Brain microvascular endothelial cell (primary cell): ENCODE results near the gene ABCC3.

ENCODE experiments used
- DNase-seq: peaks from one replicate; pipeline ENCODE4 v3.0.0-alpha.2; 2020
- H3K27ac ChIP-seq: fragments of 250-450 bp; sonication (Bioruptor Pico); 2 replicates; pipeline ENCODE4 v1.5.1; 2020; ENCODE audit warnings: mild to moderate bottlenecking, moderate library complexity
- H3K27me3 ChIP-seq: fragments of 250-450 bp; sonication (Bioruptor Pico); replicated peaks from 2 replicates; pipeline ENCODE4 v1.5.1; 2020; ENCODE audit warnings: mild to moderate bottlenecking
- H3K36me3 ChIP-seq: fragments of 250-450 bp; sonication (Bioruptor Pico); replicated peaks from 2 replicates; pipeline ENCODE4 v1.5.1; 2020; ENCODE audit warnings: mild to moderate bottlenecking
- H3K4me3 ChIP-seq: 2 replicates; pipeline ENCODE4 v1.5.1; 2011; ENCODE audit warnings: low read depth, mild to moderate bottlenecking, control low read depth, low read length, moderate library complexity
- in situ Hi-C: cut with HindIII; loops from 2 replicates; pipeline ENCODE4 v1.10.0; 2017; ENCODE audit warnings: low sequenced_read_pairs, low pct_ligation_motif_present
- TF ChIP-seq, protein P1 (sequence below): IDR thresholded peaks from 2 replicates; pipeline ENCODE4 v1.5.1; 2011; ENCODE audit warnings: low read depth, mild to moderate bottlenecking, moderate library complexity, low read length, control low read depth, inconsistent platforms; ENCODE audit errors: missing control alignments

Gene ABCC3

DNA sequence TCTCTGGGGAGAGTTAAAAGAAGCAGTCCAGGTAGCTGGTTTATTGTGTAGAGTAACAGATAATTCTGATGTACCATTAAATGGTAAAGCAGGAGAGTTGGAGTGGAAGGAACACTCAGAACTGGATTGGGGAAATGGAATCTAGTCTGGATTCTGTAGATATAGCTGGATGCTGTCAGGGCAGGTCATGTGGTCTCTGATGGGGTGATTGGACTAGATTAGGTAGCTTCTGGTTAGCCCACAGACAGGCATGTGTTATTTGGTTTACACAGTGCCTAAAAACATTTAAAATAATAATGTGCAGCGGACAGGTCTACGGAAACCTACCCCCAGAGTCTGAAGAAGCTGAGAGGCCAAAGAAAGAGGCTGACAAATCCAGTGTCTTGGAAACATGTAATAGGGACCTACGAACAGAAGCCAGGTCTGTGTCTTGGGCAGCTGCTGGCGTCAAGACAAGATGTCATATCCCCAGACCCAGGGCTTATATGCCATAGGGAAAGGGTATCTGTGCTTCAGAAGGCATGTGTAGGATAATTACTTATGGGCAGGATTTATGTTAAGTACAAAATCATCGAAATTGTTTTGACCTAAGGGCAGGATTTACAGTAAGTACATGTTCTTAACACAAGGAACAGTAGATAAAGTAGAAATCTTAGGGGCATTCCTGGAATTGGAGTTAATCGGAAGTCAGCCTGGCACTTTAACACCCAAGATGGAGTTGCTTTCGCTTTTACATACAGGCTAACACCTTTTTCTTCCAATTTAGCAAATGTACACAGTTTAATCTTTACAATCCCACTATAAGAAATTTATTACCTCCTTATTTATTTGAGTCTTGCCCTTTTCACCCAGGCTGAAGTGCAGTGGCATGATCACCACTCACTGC lies 97.1 kb downstream of the ABCC3 start:
- no peak overlapping the region for H3K4me3 ChIP-seq
- in situ Hi-C loops: no loop called here
- no peak for DNase-seq
- TF ChIP-seq, protein P1, sequence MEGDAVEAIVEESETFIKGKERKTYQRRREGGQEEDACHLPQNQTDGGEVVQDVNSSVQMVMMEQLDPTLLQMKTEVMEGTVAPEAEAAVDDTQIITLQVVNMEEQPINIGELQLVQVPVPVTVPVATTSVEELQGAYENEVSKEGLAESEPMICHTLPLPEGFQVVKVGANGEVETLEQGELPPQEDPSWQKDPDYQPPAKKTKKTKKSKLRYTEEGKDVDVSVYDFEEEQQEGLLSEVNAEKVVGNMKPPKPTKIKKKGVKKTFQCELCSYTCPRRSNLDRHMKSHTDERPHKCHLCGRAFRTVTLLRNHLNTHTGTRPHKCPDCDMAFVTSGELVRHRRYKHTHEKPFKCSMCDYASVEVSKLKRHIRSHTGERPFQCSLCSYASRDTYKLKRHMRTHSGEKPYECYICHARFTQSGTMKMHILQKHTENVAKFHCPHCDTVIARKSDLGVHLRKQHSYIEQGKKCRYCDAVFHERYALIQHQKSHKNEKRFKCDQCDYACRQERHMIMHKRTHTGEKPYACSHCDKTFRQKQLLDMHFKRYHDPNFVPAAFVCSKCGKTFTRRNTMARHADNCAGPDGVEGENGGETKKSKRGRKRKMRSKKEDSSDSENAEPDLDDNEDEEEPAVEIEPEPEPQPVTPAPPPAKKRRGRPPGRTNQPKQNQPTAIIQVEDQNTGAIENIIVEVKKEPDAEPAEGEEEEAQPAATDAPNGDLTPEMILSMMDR: no peak
- H3K27ac ChIP-seq: no peak overlapping the region
- H3K36me3 ChIP-seq: no peaks in the 10 kb centered on the region
- no peaks in the 10 kb centered on the region for H3K27me3 ChIP-seq

DNA sequence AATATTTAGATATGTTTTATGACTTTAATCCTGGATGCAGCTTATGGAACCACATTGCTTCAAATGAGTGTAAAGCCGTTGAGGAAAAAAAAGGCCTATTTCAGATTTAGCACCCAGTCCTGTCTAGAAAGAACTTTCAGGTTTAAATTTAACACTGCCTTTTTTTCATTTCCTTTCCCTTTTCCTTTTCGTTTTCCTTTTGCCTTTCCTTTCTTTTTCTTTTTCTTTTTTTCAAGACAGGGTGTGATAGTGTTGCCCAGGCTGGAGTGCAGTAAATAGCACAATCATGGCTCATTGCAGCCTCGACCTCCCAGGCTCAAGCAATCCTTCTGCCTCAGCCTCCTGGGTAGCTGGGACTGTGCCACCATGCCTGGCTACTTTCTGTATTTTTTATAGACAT lies 100.6 kb downstream of the ABCC3 start:
- H3K27ac ChIP-seq: no peak overlapping the region
- TF ChIP-seq, protein P1: no peak
- no peaks in the 10 kb centered on the region for H3K27me3 ChIP-seq
- no peak overlapping the region for H3K4me3 ChIP-seq
- peaks cover 10% of the 10 kb centered on the region for H3K36me3 ChIP-seq
- DNase-seq: no peak
- in situ Hi-C loops: no loop called here

DNA sequence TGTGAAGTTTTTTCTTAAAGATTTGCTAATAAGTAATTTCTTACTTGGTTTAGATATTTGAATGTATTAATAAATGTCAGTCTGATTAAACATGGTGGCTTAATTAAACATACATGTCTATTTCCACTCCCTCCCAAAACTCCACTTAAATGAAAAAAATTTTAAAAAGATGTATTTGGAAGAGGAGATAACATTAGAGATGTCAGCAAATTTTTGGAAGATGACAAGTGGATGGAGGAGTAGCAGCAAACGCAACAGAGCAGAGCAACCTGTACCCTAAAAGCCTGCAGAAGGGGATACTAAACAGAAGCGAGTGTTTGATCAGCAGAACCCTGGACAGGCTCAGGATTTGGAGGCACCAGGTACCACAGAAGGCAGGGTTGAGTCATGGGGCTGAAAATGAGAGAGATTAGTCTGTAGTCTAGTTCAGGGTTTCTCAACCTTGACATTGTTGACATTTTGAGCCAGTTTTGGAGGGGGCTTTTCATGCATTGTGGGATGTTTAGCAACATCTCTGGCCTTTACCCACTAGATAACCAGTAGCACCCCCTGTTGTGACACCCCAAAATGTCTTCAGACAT lies 102.5 kb downstream of the ABCC3 start:
- TF ChIP-seq, protein P1: no peak
- Histone ChIP-seq H3K36me3 (peaks cover 29% of the 10 kb centered on the region), H3K27ac (no peak overlapping the region), H3K4me3 (no peak overlapping the region), H3K27me3 (no peaks in the 10 kb centered on the region)
- in situ Hi-C loops: no loop called here
- DNase-seq: no peak

DNA sequence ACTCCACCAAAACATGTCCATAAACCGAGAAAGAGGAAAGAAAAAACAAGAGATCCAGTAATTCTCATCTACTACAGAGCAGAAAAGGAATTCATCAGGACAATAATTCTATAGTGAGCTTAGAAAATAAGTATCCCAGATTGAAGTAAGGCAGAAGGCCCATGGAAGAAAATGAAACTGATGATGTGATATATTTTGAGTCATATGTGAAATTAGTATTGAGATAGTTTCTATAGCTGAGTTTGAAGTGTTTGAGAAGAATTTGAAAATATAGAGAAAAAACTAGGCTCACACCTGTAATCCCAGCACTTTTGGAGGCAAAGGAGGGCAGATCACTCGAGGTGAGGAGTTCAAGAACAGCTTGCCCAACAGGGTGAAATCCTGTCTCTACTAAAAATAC lies 104.4 kb downstream of the ABCC3 start:
- Histone ChIP-seq H3K36me3 (peaks cover 48% of the 10 kb centered on the region), H3K27me3 (no peaks in the 10 kb centered on the region), H3K27ac (no peak overlapping the region), H3K4me3 (no peak overlapping the region)
- TF ChIP-seq, protein P1: no peak
- no peak for DNase-seq
- in situ Hi-C loops: no loop called here
